Stimulated activated CD4-positive, alpha-beta T cell treated with anti-CD3 and anti-CD28 coated beads, Interleukin-12 subunit alpha, Interleukin-12 subunit beta, amount 100 ng/mL, for 48 hours (primary cell): Measurements from ENCODE around the gene SLC22A13.
"Not testable (repeated sequence)": the region's sequence is repeated elsewhere in the genome, so short reads cannot be mapped to it uniquely, and the experiment has no call there.

Source experiments
- DNase-seq, 3 donors: peaks; one replicate each; pipeline ENCODE4 v3.0.0-alpha.2; 2020; ENCODE audit warnings: low read depth in 2 of 3, low spot score in 1 of 3

The SLC22A13 gene, protein sequence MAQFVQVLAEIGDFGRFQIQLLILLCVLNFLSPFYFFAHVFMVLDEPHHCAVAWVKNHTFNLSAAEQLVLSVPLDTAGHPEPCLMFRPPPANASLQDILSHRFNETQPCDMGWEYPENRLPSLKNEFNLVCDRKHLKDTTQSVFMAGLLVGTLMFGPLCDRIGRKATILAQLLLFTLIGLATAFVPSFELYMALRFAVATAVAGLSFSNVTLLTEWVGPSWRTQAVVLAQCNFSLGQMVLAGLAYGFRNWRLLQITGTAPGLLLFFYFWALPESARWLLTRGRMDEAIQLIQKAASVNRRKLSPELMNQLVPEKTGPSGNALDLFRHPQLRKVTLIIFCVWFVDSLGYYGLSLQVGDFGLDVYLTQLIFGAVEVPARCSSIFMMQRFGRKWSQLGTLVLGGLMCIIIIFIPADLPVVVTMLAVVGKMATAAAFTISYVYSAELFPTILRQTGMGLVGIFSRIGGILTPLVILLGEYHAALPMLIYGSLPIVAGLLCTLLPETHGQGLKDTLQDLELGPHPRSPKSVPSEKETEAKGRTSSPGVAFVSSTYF

DNA sequence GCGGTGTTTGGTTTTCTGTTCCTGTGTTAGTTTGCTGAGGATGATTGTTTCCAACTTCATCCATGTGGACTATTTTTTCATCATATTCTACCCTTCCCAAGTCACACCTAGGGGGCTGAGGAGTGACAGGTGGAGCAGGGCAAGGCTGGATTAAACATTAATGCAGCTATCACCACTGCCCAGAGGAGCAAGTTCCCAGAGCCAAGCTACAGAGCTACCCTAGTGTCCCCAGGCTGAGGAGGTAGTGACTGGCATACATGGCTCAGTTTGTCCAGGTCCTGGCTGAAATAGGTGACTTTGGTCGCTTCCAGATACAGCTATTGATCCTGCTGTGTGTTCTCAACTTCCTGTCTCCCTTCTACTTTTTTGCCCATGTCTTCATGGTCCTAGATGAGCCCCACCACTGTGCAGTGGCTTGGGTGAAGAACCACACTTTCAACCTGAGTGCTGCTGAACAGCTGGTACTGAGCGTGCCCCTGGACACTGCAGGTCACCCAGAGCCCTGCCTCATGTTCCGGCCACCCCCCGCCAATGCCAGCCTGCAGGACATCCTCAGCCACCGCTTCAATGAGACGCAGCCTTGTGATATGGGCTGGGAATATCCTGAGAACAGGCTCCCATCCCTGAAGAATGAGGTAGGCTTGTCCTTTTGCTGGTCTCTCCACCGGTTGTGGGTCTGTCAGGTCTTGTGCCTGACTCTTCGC lies at the start of gene SLC22A13:
Gene SLC22A13 (plus strand): TSS at position 209 of the 704 bp plus-strand sequence. CDS start 49 bp downstream, at position 258.
- DNase-seq, result no peak

DNA sequence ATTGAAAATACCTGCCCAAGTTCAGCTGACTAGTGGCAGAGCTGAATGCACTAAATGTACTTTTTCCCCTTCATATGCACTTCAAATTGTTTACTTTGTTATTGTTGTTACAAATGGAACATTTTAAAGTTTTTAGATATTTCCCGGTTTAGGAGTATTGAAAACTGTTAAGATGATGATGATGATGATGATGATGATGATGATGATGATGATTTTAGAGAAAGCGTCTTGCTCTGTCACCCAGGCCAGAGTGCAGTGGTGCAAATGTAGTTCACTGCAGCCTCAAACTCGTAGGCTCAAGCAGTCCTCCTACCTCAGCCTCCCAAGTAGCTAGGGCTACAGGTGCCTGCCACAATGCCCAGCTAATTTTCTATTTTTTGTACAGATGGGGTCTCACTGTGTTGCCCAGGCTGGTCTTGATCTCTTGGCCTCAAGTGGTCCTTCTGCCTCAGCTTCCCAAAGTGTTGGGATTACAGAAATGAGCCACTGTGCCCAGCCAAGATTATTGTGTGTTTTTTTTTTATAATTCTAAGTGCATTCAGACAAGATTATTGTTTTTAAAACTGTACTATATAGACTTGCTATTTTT lies 45.9 kb upstream of the SLC22A13 start:
- DNase-seq, result no peak

DNA sequence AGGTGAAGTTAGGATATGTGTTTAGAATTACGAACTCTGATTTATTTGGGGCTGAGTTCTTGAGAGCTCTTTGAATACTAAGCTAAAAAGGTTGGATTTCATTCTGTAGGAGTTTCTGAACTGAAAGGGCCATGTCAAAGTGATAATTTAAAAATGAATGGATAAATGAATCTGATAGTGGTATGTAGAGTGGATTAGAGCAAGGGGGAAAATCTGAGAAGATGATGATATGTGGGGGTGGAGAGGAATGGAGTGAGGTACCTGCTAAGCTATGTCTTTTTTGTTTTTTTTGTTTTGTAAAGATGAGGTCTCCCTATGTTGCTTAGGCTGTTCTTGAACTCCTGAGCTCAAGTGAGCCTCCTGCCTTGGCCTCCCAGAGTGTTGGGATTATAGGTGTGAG lies 44.6 kb upstream of the SLC22A13 start:
- DNase-seq, result no peak

DNA sequence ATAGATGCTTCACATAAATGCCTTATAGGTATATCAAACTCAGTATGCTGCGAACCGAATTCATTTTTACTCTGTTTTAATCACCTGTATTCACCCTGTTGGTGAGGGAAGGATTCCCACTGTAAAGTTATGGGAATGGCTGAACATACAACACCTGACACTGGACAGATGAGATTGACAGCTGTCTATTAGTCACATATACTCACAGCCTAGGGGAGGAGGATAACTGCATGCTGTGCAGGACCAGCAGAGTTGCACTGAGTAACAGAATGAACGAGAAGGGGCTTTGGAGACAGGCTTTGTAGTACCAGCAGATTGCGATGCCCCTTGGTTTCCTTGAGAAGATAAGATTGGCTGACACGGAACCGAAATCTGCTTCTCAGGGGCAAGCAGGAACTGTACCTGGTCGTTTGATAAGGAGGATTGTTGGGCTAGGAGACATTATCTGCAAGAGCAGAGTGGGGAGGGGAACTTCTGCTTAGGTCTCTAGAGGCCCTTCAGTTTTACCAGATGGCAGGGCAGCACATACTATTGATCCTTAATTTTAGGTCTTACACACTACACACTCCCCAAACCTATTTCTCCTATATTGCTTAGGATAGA lies 43.5 kb upstream of the SLC22A13 start:
- DNase-seq, result no peak

DNA sequence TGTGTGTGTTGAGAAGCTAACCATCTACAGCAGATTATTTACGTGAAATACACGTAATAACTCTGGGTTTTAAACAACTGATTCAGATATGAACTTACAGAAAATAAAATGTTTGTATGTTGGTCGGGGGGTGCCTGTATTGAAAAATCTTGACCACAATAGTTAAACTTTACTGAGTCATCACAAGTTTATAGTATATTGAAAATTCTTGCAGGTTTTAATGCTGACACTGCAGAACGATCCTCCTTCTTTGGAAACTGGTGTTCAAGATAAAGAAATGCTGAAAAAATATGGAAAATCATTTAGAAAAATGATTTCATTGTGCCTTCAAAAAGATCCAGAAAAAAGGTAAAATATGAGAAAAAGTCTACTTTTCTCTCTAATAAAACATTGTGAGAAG lies 41.3 kb upstream of the SLC22A13 start:
- DNase-seq, result no peak

DNA sequence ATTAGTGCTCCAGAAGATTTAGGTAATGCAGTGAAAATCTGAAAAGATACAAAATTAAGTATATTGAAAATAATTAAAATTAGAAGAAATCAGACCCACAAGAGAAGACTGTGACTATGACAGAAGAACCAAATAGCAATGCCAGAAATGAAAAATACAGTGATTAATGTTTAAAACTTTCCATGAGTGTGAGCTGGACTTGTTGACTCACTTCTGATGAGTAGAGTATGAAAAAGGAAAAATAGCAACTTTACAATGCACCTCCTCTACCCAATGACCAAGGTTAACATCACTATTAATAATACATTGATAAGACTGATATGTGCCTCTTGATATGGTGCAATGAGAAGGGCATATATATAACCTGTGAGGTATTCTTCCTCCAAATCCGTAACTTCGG lies 39.3 kb upstream of the SLC22A13 start:
- DNase-seq, result no peak

DNA sequence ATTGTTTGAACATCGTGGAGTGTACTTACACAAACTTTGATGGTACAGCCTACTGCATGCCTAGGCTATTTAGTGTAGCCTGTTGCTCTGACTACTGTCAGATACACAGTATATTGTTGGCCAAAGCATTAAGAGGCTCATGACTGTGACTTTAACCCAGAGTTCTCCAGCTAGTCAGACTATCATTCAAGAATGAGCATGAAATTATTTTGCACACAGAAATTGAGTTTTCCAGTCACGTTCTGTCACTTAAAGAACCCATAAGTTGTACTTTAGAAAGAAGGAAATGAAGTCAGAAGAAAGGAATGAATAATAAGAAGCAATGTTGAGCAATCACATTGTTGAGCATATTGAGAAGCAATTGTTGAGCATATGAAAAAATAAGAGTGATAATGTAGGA lies 37.6 kb upstream of the SLC22A13 start:
- DNase-seq, result no peak

DNA sequence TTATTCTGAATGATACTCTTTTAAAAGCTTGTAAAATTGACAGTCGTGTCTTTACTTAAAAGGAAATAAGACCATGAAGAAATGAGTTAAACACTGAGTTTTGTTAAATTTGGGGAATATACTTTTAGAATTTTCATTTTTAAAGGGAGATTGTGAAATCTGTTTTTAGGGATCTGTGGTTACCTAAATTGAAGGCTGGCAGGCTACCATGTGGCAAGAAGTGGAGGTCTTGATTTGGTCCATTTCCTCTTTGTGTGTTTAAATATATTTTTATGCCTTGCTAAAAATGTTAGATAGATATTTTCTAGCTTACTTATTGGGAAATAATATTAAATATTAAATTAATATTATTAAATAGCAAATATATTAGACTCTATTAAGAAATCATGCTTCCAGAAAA lies 36.6 kb upstream of the SLC22A13 start:
- no peak for DNase-seq

DNA sequence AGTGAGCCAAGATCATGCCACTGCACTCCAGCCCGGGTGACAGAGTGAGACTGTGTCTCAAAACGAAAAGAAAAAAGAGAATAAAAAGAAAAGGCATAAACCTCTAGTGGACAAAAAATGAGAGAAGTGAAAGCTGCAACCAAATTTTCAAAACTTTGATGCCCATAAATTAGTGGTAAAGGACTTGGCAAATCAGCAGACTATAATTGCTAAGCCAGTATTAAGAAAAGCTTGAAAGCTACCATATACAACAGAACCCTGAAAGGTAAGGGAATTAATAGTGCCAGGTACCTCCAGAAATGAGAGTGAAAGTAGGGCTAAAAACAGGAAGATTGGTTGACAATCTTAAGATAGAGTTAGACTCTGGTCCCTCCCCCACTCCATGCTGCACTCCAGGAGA lies 32.9 kb upstream of the SLC22A13 start:
- DNase-seq, result no peak

DNA sequence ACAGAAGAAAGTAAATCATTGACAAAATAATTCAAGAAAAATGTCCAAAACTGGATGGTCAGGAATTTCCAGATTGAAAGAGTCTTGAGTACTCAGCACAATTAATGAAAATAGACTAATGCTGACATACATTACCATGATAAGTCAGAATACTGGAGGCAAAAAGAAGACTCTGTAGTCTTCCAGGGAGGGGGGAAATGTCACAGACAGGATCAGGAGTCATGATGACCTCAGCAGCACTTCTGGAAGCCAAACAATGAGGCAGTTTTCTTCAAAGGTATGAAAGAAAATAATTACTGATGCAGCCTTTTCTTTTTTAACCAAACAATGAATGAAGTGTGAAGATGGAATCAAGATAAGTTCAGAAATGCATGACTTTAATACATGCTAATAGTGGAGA lies 30.1 kb upstream of the SLC22A13 start:
- no peak for DNase-seq

DNA sequence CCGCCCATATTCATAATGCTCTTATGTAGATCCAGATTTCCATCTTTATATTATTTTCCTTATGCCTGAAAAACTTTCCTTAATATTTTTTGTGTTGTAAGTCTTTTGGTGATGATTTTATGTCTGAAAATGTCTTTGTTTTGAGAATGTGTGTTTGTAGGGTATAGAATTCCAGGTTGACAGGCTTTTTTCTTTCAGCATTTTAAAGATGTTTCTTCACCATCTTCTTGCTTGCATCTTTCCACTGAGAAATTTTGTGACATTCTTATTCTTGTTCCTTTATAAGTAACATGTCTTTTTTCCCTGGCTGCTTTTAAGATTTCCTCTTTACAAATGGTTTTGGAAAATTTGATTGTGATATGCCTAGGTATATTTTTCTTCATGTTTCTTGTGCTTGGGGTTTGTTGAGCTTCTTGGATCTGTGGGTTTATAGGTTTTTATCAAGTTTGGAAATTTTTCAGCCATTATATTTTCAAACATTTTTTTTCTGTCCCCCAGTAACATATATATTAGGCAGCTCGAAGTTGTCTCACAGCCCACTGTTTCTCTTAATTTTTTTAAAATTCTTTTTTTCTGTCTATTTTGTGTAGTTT lies 27.1 kb upstream of the SLC22A13 start:
- no peak for DNase-seq

DNA sequence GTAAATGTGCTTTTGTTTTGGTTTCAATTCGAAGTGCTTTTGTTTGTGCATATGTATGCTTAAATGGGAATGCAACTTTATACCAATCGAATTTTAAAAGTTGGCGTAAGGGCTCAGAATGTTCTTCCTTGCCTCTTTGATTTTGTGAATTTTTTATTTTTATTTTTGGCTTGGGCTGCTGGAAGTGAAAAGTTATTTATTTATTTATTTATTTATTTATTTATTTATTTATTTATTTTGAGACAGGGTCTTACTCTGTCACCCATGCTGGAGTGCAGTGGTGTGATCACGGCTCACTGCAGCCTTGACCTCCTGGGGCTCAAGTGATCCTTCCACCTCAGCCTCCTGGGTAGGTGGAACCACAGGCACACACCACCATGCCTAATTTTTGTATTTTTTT lies 22.8 kb upstream of the SLC22A13 start:
- DNase-seq, result not testable (repeated sequence)

DNA sequence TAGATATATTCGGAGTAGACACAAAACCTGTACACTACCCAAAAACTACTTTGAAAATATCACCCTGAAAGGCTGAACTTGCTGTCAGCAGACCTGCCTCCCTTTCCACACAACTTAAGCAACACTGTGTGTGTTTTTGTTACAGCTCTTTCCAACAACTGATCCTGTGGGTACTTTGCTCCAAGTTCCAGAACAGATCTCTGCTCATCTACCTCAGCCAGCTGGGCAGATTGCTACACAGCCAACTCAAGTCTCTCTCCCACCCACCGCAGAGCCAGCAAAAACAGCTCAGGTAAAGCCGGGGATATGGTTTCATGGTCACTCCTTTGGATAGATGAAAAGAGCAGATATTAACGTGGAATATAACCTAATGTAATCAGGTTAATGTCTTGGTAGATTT lies 19.7 kb upstream of the SLC22A13 start:
- no peak for DNase-seq

DNA sequence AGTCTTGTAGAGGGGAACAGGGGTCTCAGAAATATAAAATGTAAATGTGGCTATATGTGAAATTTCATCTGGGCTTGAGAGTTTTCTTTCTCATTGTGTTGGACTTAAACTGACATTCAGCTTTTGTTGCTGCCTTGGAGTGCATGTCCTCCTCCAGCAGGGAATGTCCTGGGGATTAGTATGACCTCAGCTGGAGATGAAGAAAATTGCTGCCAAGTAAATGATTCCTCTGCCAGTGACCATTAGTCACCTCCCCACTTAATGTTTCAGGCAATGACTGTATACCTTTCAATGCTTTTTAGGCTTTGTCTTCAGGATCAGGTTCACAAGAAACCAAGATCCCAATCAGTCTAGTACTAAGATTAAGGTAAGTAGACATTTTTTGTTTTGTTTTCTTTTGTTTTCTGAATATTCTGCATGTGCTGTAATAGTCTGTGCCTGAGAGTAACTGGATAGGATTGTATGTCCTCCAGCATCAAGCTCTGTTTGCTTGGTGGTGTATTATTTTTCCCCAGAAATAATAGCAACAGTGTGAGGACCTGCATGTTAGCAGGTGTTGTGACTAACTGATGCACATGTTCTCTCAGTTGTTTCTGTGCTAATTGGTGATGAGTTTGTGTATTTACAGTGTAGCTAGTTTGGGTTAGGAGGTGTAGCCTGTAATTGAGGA lies 18.1 kb upstream of the SLC22A13 start:
- DNase-seq, result no peak

DNA sequence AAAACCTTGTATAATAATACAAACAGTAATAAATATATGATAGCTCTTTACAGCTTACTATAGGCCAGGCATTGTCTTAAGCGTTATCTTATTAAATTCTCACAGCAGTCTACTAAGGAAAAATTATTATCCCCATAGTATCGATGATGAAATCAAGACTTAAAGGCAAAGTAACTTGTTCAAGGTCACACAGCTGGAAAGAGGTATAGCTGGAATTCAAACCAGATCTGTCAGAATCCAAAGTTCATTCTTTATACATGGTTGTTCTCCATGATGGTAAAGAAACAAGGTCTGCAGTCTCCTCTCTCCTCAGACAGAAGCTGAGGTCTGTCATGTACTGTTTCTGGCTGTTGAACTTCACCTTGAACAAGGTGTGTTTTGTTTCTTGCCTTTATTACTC lies 15.4 kb upstream of the SLC22A13 start:
- DNase-seq, result no peak

DNA sequence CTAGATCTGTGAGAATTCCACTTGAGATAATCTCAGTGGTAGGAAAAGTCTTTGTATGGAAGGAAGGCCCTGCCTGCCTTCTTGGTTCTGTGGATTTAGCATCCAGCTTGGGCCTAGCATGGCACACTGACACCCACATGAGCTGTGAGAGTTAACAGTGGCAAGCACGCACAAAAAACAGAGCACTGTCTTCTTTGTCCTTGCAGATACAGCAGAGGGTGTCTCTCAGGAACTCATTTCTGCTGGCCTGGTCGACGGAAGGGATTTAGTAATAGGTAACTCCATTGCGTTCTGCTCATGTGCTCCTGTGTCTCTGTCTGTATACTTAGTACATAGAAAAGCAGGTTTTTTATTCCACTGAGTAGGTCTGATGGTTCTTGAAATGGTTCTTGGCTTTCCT lies 14.4 kb upstream of the SLC22A13 start:
- DNase-seq, result no peak

DNA sequence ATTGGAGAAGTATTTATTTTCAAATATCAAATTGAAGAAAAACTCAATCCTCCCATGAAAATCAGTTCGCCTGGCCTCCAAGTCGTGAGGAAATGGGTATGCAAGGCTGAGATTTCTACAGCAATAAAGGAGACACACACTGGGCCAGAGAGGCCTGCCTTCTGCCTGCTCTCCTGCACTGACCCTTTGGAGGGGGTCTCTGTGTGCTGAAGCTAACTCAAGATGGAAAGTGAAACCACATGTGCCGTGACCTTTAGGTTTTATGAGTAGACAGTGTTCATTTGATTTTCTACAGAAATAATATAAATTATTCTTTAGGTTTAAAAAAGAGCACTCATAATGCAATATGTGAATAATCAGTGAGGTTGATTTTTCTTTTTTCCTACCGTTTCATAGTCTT lies 11.9 kb upstream of the SLC22A13 start:
- DNase-seq, result no peak

DNA sequence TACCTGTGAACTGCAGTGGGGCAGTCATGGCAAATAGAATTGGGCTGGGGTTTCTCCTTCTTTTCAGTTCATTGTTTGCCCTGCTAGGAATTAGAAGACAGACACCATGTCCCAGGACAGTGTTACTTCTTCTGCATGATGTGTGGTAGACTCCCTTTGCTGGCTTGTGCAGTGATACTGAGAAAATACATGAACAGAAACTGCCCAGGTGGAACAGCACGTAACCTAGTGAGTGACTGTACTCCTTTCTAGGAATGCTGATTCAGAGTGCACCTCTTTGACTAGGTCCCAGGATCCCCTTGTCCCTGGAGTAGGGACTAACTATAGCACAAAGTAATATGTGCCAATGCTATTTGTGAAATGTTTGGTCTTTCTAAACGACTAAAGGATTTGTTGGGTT lies 10.7 kb upstream of the SLC22A13 start:
- no peak for DNase-seq

DNA sequence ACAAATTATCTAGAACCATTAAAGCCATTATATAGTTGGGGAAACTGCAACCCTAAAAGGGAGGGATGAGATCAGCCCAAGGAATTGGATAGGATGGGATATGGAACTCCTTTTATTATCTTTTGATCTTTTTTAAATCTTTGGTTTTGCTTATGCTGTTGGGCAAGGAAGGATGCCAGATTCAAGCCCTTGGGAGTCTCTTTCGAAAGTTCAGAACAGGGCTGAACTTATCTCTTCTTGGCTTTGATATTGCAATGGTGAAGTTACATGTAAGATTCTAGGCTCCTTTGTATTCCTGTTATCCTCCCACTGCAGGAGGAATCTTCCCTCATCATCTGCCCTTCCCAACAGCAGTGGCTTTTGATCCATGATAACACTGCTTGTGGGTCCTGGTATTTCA lies 10.0 kb upstream of the SLC22A13 start:
- no peak for DNase-seq

DNA sequence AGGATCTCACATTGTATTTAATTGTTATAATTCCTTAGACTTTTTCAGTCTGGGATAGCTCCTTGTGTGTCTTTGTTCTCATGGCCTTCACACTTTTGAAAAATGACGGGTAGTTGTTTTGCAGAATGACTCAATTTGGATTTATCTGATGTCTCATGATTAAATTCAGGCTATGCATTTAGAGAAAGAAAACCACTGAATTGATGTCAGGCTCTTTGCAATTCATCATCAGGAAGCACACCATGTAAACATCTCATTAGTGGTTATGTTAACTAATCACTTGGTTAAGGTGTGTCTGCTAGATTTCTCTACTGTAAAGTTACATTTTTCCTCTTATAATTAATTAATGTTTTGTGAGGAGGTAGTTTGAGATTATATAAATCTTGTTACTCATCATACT lies 8.0 kb upstream of the SLC22A13 start:
- no peak for DNase-seq

DNA sequence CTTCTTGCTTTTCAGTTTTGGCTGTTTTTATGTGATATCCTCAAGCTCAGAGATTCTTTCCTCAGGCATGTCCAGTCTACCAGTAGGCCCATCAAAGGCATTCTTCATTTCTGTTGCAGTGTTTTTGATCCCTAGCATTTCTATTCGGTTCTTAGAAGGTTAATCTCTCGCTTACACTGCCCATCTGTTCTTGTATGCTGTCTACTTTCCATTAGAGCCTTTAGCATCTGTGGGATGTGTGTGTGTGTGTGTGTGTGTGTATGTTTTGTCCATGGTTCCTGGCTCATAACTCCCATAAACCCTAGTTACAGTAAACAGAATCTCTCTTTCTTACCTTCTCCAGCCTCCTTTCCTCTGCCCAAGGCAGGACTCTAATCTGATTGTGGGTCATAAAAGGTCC lies 5.1 kb upstream of the SLC22A13 start:
- no peak for DNase-seq
